NCI-H1930 (cell line): ENCODE data around the gene RHOV.
"Not testable (repeated sequence)": the region's sequence is repeated elsewhere in the genome, so short reads cannot be mapped to it uniquely, and the experiment has no call there.

Experiments
- DNase-seq, 2 experiments: peaks; one replicate each; lab custom pipeline; 2025; lab: John Stamatoyannopoulos, UW

The RHOV gene

DNA sequence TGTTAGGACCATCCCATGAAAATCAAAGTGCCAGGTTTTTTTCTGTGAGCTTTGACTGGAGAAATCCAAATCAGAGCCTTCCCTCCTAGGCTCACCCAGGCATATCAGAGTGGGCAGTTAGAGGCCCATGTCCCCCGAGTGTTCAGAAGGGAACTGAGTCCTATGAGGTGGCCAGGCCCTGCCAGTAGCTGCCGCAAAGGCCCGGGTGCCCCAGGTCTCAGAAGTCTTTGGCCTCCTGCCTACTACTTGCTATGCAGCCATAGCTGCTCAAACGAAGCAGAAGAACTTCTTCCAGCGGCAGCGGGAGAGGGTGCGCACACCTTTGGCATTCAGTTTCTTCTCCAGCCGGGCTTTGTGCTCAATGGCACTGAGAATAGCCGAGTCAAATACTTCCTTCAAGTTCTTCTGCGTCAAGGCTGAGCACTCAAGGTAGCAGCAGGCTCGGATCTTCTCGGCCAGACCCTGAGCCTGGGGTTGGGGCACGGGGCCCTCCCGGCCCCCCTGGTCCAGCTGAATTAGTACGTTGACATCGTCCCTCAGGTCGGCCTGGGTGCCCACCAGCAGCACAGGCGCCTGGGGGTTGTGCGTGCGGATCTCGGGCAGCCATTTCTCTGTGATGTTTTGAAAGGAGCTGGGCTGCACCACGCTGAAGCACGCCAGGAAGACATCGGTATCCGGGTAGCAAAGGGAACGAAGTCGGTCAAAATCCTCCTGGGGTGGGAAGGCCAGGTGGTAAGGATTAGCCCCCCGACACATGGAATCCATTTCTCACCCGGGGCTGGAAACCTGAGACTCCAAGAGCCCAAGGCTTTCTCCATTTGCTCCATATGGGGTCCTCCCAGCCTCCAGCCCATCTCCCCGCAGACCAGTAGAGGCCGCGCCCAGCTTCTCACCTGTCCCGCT lies 992 bp downstream of the RHOV start:
- no peak for DNase-seq

DNA sequence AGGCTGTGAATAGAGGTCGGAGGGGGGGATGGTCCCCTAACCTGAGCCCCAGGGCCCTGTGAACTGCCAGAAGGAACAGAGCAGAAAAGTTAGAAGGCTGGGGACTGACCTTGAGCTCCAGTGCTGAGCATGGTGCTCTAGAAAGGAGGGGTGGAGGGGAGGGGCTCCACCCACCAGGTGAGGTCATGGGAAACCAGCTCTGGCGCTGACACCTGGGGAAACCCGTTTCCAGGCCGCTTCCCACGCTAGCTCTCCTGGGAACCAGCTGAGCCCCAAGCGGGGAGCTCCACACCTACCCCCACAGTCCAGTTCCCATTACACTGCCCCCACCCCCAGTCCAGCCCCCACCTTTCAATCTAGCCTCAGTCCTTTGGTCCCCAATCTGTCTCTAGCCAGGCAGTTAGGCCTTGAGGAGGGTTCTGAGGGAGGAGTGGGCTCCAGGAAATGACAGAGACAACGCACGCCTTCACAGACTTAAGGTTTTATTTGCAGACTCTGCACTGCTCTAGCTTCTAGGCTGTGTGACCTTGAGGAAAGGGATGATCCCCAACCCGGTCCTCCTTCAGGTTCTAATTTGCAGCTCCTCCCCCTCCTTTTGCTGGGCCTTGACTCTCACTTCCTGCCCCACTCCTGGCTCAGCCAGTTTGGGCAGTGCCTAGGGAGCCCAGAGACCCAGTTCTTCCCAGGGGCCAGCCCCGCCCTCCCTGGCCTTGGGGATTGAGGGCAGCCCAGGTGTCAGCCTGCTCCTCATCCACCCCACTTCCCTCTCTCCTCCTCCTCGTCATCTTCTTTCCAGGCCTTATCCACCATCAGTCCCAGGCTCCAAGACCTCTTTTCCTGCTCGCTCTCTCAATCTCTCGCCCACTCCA lies 2.1 kb downstream of the RHOV start:
- no peak for DNase-seq

DNA sequence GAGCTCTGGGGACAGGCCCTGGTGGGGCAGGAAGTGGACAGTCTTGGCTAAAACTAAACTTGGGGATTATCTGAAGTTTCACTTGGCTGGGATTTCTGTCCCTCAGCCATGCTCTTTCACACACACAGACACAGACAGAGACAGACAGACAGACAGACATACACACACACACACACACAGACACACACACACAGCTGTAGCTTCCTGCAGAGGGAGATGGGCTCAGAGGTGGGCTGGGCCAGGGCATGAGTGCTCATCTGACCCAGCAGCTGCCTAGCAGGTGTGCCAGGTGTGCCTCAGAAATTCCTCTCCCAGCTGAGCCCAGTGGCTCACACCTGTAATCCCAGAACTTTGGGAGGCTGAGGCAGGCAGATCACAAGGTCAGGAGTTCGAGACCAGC lies 3.3 kb downstream of the RHOV start:
- DNase-seq = no peak

DNA sequence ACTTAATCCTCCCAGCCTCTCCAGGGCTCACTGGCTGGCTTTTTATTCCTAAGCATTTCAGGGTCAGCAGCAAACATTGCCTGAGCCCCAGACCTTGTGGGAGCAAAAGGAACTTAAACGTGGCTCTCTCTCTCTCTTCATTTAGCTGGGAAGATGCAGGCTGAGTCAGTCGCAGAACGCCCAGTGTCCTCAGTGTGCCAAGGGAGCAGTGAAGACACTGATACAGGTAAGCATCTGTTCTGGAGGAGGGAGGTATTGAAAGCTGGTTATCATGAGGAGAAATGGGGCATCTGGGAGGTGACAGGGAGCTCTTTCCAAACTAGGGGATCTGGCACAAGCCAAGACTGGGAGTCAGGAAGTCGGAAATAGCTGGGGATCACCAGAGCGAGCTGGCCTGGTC lies 4.3 kb downstream of the RHOV start:
- DNase-seq = no peak

DNA sequence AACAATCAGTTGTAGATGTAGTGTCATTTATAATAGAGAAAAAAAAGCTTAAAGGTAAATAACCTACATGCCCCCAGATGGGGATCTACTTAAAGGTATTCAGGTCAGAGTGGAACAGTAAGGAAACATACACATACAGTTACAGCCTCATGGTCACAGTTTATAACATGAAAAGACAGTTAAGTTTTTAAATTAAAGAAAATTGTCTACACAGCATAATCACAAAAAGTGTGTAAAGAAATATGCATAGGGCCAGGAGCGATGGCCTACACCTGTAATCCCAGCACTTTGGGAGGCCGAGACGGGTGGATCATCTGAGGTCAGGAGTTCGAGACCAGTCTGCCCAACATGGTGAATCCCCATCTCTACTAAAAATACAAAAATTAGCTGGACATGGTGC lies 6.8 kb downstream of the RHOV start:
- no peak for DNase-seq

DNA sequence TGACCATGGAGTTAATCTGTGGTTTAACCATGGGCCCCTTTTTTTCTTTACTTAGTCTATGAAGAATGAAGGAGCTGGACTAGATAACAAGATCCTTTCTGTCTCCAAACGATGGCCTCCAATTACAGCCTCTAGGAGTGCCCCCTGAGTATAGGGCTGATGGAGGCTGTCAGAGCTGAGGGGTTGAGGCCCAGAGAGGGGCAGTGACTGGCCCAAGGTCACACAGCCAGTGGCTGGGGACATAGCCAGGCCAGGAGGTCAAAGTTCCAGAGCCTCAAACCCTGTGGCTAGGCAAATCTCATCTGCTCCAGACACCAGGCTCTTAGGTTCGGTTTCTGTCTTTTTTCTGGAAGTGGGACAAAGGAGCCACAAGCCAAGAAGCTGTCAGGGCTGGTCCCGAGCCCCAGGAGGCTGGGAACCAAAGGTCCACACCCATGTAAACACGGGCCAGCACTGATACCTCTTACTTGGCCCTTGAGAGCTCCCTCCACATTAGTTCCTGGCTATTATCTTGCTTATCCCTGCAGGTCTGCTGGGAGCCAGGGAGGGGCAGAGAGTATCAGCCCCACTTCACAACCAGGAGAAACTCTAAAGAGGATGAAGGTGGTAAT lies 10.3 kb downstream of the RHOV start:
- no peak for DNase-seq

DNA sequence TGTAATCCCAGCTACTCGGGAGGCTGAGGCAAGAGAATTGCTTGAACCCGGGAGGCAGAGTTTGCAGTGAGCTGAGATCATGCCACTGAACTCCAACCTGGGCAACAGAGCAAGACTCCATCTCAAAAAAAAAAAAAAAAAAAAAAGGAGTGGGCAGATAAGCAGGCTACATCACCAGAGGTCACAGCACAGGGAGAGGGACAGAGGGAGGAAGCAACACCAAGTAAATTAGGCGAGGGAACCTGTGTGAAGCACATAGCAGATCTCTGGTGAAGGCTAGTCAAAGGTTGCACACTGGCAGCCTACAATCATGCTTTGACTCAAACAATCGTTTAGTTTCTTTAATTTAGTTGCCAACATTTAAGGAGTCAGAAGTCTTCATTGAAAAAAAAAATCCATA lies 12.9 kb downstream of the RHOV start:
- DNase-seq = not testable (repeated sequence)

DNA sequence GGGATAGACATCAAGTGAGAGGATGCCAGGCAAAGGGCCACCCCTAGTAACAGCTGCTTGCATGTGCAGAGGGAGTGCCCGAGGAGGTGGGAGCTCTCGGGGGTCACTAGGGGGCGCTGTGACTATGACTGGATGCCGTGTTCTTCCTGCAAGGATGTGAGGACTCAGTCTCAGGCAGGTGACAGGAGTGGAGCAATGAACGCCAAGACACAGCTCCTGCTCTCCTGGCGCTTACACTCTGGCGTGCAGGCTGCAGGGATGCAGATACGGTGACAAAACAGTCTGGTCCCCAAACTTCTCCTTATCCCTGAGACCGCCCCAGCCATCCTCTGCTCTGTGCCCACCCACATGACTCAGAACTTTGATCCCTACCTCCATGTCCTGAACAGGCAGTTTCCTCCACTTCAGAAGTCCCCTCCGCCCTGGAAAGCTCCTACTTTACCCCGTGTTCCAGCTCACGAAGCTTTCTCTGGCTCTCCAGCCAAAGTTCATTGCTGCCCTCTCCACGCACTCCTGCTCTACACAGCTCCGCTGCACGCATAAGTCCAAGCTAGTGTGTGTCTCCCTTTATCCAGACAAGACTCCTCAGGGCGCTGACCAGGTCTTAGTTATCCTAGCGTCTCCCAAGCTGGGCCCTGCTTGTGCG lies 14.7 kb downstream of the RHOV start:
- peak; percentile 47 to 52 for DNase-seq

DNA sequence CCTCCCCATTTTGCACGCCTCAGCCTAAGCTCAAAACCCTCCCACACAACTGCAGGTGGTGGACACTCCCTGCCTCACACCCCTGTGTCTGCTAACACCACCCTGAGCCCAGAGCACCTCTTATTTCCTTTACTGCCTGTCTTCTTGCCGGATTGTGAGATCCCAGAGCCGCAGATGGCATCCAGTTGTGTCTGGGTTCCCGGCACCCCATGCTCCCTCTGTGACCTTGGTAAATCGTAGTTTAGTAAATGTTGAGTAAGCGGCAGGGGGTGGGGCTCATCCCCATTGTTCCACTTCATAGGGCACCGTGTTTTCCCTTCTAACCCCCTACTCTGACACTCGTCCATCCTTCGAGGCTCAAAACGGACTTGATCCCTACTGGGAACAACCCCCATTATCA lies 15.3 kb downstream of the RHOV start:
- DNase-seq = no peak

DNA sequence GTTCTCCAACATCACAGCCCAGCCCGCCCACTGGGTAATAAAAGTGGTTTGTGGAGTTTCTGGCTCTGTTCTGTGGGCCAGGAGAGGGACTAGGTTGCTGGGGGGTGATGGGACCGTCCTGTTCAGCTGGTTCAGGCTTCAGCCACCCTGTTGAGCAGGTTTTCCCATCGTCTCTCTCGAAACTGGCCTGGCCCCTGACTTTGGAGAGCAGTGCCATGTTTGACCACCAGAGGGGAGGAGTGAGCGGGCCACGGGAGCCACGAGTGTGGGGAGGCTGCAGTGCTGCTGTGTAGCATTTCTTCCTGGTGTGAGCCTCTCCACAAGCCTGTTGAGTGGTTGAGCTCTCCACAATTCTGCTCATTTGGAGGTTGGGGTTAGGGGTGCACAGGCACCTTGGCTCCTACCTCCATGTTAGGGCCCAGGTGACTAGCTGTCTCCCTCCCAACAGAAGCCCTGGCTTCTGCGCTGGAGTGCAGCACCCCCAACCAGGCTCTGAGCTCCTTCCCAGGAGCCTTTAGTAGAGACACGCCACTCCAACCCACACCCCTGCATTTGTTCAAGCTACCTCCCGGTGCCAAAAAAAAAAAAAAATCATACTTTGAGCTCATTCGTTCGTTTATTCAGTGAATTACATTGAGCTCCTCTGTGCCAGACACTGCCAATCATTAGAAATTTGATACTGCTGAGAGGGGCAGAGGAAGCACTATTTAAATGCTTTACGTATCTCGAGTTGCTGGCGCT lies 16.3 kb downstream of the RHOV start:
- peak in 1 of 2 experiments; percentile 23 for DNase-seq

DNA sequence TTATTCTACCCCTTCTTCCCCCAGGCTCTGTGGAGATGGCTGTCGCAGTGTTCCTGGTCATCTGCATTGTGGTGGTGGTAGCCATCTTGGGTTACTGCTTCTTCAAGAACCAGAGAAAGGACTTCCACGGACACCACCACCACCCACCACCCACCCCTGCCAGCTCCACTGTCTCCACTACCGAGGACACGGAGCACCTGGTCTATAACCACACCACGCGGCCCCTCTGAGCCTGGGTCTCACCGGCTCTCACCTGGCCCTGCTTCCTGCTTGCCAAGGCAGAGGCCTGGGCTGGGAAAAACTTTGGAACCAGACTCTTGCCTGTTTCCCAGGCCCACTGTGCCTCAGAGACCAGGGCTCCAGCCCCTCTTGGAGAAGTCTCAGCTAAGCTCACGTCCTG lies 17.3 kb downstream of the RHOV start:
- DNase-seq = no peak

DNA sequence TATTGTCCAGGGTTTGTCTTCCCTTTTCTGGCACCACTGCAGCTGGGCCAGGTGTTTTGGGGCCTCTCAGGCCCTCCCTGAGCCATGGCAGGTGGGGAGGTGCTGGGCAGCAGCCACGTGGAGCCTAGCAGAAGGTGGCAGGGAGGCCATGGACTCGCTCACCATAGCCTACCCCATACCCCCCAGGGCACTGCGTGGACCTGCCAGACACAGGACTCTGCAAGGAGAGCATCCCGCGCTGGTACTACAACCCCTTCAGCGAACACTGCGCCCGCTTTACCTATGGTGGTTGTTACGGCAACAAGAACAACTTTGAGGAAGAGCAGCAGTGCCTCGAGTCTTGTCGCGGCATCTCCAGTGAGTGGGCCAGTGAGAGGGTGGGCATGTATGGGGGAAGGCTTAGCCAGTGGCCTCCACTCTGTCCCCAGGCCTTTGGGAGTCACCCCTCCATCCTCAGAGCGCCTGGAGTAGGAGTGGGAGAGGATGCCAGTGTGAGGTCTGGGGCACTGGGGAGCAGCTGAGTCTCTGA lies 18.3 kb downstream of the RHOV start:
- DNase-seq = no peak

DNA sequence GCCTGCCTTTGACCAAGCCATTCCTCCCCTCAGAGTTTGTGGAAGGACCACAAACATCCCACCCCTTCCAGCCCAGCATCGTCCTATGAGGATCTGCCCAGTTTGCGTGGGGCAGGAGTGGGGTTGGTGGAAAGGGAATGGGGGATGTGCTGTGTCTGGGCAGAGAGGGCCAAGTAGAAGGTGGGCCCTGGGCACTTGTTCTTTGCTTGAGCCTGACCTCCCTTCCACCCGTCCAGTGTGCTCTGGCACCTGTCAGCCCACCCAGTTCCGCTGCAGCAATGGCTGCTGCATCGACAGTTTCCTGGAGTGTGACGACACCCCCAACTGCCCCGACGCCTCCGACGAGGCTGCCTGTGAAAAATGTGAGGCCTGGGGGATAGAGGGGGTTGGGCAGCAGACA lies 19.9 kb downstream of the RHOV start:
- no peak for DNase-seq

DNA sequence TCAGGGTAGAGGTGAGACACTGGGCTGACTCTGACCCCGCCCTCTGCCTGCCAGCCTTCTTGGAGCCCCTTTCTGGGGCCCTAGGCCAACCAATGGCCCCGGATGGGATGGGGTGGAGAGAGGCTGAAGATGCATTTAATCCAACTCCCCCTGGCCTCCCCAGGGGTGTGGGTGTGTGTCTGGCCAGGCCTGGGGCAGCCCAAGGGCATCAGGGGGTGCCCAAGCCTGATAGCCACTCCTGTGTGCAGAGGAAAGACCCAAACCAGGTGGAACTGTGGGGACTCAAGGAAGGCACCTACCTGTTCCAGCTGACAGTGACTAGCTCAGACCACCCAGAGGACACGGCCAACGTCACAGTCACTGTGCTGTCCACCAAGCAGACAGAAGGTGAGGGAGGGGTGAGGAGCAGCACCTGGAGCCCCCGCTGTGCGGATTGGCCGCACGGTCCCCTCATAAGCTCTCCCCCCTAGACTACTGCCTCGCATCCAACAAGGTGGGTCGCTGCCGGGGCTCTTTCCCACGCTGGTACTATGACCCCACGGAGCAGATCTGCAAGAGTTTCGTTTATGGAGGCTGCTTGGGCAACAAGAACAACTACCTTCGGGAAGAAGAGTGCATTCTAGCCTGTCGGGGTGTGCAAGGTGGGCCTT lies 20.7 kb downstream of the RHOV start:
- no peak for DNase-seq

DNA sequence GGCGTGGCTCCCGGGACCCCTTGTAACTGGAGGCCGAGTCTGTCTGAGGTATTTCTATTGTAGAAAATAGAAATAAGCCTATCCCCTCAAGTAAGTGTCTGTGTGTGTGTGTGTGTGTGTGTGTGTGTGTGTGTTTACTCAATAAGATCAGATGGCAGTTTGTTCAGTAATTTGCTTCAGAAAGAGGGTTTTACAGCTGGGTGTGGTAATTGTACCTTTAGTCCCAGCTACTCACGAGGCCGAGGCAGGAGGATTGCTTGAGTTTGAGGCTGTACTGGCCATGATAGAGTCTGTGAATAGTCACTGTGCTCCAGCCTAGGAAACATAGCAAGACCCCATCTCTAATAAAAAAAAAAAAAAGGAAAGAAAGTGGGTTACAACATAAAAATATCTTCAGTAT lies 21.5 kb downstream of the RHOV start:
- no peak for DNase-seq

DNA sequence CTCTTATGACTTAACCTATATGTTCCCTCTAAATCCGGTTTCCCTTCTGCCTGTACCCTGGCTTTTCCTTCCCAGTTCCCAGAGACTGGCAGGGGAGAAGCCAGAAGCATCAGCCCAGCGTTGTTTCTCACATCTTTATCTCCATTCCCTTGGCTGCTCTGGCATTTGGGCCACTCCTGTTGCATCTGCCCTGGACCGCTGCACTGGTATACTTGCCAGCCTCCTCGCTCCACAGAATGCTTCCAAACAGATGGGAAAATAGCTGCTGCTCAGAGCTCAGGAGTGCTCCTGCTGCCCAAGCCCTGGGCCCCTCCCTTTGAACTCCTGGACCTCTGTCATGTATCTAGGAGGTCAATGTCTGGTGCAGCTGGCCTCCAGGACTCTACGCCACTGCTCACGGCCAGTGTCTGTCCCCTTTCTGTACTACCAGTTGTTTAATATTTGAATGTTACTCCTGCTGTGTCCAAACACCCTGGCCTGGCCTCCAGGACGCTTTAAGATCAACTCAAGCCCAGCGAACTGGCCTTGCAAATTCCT lies 23.4 kb downstream of the RHOV start:
- DNase-seq = no peak

DNA sequence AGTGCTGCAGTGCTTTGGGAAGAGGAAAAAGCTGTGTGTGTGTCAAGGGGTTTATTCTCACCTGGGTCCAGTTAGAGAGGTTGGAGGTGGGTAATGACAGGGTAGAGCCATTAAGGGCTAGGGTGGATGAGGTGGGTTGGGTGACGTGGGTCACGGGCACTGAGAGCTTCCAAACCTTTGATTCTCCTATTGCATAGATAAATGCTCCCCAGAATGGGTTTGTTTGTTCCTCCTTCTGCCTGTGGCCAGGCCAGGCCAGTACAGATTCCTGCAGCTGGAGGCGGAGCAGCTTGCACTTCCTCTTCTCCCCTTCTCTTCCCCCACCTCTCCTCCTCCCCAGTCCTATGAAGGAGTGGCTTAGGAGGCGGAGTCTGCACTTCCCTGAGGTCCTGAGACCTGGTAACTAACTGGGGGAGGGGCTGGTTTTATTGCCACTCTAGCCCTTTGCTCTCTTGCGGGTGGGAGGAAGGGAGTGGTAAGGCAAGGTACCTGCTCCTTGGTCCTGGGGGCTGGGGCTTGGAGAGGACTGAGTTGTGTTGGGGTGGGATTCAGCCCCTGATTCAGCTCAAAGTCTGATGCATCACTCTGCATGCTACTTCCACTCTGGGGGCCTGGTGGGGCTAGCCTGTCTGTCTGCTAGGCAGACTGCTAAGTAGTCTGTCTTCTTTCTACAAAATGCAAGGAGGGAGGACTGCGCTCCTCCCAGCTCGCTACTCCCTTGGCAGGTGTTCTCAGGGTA lies 26.6 kb downstream of the RHOV start:
- no peak for DNase-seq

DNA sequence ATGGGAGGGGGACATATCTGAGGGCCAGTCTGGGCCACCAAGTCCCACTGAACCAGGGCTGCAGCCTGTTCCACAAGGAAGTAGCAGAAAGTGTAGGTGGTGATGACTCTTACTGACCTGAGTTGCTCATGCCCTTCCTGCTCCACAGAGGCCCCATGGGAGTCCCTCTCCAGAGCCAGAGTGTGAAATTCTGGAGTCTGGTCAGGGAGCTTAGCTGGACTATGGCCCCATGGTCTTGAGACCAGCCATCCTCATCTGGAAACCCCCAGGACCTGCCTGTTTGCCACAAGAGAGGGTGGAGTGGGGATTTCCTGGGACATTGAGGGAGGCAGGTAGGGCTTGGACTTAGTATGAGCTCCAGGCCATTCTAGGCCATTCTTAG lies 27.2 kb downstream of the RHOV start:
- DNase-seq = no peak

DNA sequence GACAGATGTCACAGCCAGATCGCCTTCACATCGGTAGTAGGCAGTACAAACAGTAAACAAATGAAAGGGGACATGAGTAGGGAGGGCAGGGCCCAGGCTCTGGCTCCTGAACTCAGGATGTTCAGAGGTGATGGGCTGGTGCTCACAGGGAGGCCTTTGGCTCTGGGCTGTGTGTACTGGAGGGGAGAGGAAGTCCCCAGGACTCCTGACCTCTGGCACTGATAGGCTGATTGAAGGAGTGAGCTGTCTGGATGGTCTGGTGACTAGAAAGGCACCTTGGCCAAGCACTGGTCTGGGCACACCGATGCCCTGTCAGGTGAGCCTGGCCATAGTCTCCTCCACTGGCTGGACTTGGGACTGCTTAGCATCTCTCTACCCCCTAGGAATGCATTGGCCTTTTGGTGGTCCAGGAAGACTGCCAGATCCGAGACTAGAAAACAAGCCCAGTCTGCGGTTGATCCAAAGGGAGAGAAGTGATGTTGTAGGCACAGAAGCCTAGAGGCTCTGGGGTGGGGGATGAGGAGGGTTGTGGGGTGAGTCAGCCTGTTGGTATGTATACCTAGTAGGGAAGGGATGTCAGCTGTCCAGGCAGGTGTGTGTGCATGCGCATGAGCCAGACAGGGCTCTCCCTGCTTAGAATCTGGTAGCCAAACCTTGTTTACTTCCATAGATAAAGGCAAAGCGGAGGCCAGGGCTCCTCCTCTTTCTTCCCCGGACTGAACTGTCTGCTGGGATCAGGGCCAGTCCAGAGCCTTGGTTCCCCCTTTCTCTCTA lies 28.3 kb downstream of the RHOV start:
- no peak for DNase-seq
